Keratinocyte (primary cell): ENCODE measurements around the gene PPP1R26.

Source experiments
- CTCF ChIP-seq, 3 experiments: IDR thresholded peaks in 1 of 3; conservative IDR thresholded peaks in 1 of 3; optimal IDR thresholded peaks in 1 of 3; 2 replicates in 2 of 3; 3 replicates in 1 of 3; pipeline versions ENCODE3 to v1.5.1; 2011; ENCODE audit warnings: low read length in 3 of 3, mild to moderate bottlenecking in 3 of 3, moderate library complexity in 2 of 3, control low read depth in 1 of 3, inconsistent platforms in 1 of 3; ENCODE audit not compliant: insufficient read depth in 2 of 3; ENCODE audit errors: extremely low read depth in 1 of 3
- EZH2 ChIP-seq: IDR thresholded peaks from one replicate; pipeline ENCODE4 v1.6.1; 2012; ENCODE audit warnings: inconsistent platforms, mild to moderate bottlenecking, low read length, moderate library complexity

- TF ChIP-seq CTCF (optimal IDR thresholded peaks at IDR 0.05 in 1 of 3, IDR thresholded peaks at IDR 0.05 in 1 of 3, conservative IDR thresholded peaks at IDR 0.05 in 1 of 3; ENCODE audit: extremely low read depth in 1 of 3, insufficient read depth in 2 of 3, low read length in 3 of 3) (no peak), EZH2 (no peak)
Observed at GRCh38 chr9:135506327-135507103, 26.9 kb downstream of the PPP1R26 start.
